Measurements from ENCODE around the gene PHYHIPL.
A peak's percentile ranks its signal among the peaks of the same experiment; 100 is the strongest.

PHYHIPL gene

GRCh38 chr10:59176241-59177030 is at the start of gene PHYHIPL:
Gene PHYHIPL, plus strand, starts transcription at chr10:59176643. Its CDS starts 211 bp downstream, at chr10:59176854.
- DNase-seq (ENCODE audit: extremely low read depth, low read depth), result no peak
- TF ChIP-seq CTCF (IDR thresholded peaks at IDR 0.05; ENCODE audit: low read depth, low read length, missing control alignments), result no peak
- H3K4me3 ChIP-seq (replicated peaks; ENCODE audit: low read depth, low read length), result peak within 1 kb of the TSS; percentile 24

DNA sequence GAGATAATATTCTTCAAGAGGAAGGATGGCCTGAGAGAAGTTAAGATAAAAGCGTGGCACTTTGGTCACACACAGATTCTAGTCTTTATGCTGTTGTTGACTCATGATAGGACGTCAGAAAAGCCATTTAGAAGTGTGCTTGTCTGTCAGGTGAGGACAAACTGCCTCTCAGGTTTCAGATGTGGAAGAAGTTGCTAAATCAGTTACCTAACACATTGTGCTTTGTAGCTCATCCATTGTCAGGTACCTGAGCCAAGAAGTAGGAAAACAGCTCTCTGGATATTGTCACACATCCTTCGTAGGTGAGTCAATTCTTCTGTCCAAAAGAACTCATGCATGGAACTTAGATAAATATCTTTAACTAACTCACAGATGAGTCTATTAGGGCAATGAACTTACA is 49.5 kb upstream of the PHYHIPL start:
- no peak for DNase-seq (ENCODE audit: extremely low read depth, low read depth)
- no peak for TF ChIP-seq CTCF (IDR thresholded peaks at IDR 0.05; ENCODE audit: low read depth, low read length, missing control alignments)
- H3K4me3 ChIP-seq (replicated peaks; ENCODE audit: low read depth, low read length), result no peak overlapping the region

DNA sequence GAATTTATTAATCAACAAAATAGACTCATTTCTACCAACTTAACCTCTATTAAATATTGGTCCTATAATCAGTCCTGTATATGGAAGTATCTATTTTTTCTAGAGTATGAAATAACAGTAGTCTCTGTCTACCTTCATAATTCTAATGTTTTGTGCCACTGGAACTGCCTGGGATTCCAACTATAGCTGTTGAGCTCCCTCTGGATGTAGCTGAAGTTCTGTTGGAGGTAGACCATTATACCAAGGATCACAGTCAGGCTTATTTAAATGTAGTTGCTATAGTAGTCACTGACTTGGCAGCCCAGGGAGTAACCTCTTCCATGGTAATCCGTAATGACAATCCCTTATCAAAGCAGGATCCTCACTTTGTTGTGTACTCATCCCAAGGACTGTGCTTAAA is 48.5 kb upstream of the PHYHIPL start:
- no peak overlapping the region for H3K4me3 ChIP-seq (replicated peaks; ENCODE audit: low read depth, low read length)
- no peak for TF ChIP-seq CTCF (IDR thresholded peaks at IDR 0.05; ENCODE audit: low read depth, low read length, missing control alignments)
- DNase-seq (ENCODE audit: extremely low read depth, low read depth), result no peak

DNA sequence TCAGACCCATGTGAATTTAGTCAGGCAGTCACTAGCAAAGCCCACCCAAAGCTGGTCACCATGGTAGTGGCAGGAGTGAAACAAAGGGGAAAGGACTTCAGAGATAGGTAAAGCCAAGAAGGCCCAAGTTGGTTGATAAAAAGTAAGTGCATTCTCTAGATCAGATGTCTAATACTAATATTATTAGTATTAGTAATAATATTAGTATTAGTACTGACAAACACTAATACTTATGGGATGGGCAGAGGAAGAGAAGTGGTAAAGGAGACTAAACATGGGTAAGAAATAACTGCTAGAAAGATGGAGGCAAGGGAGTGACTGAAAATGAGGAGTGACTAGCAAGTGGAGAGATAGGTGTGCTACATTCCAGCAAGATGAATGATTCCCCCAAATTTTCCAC is 46.6 kb upstream of the PHYHIPL start:
- no peak overlapping the region for H3K4me3 ChIP-seq (replicated peaks; ENCODE audit: low read depth, low read length)
- DNase-seq (ENCODE audit: extremely low read depth, low read depth), result no peak
- TF ChIP-seq CTCF (IDR thresholded peaks at IDR 0.05; ENCODE audit: low read depth, low read length, missing control alignments), result no peak

DNA sequence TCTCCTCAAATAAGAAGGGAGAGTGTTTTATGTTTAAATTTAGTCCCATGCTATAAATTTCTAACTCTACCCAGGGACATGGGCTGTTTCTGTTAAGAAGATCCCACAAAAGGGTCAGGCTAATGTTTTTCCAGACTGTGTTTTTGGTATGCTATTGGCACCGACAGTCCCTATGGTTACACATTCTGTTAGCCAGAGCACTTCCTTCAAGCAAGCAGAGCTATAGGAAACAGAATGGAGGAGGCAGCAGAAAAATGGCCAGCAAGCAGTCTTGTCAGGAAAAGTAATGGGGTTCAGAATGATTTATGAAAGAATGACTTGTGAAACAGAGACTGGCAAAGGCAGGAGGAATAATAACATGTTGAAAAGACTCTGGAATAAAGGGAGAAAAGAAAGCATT is 44.8 kb upstream of the PHYHIPL start:
- DNase-seq (ENCODE audit: extremely low read depth, low read depth), result no peak
- TF ChIP-seq CTCF (IDR thresholded peaks at IDR 0.05; ENCODE audit: low read depth, low read length, missing control alignments), result no peak
- H3K4me3 ChIP-seq (replicated peaks; ENCODE audit: low read depth, low read length), result no peak overlapping the region

GRCh38 chr10:59133841-59134593 is 42.4 kb upstream of the PHYHIPL start:
- DNase-seq (ENCODE audit: extremely low read depth, low read depth), result no peak

More at GRCh38 chr10:59133841-59134593, 42.4 kb upstream of the PHYHIPL start:
- H3K4me3 ChIP-seq (replicated peaks; ENCODE audit: low read depth, low read length), result no peak overlapping the region
- no peak for TF ChIP-seq CTCF (IDR thresholded peaks at IDR 0.05; ENCODE audit: low read depth, low read length, missing control alignments)
